WTC11 (cell line): Measurements from ENCODE around the gene EIF2AK2. TPM values are rescaled to one million over a fixed set of nuclear protein-coding genes. Genes with fewer than 3 reads are reported as not detected.

ENCODE experiments used
- ATAC-seq: fragments of 200-7000 bp; cut with Tn5 transposase; 2 replicates; pipeline ENCODE4 v1.10.0; 2021; ENCODE audit warnings: mild to moderate bottlenecking, moderate library complexity
- CTCF ChIA-PET: fragments of 300-600 bp; sonication (Branson Sonifier 250); formaldehyde crosslinking; loops from one replicate; lab custom pipeline; 2021; ENCODE audit warnings: antibody characterized with exemption; lab: Charles Lee
- POLR2A ChIA-PET: fragments of 350-600 bp; sonication (Branson Sonifier 250); formaldehyde crosslinking; loops from one replicate; lab custom pipeline; 2021; ENCODE audit warnings: antibody characterized with exemption; lab: Charles Lee
- DNase-seq: peaks from one replicate; pipeline ENCODE4 v3.0.0; 2021; ENCODE audit warnings: low spot score
- H3K27ac Mint-ChIP-seq: 2 replicates; pipeline ENCODE4 v1.8.0; 2021; ENCODE audit warnings: mixed read lengths
- H3K27me3 Mint-ChIP-seq: 2 replicates; pipeline ENCODE4 v1.8.0; 2021; ENCODE audit warnings: low read depth, mild to moderate bottlenecking, moderate library complexity, mixed read lengths
- H3K36me3 Mint-ChIP-seq: 2 replicates; pipeline ENCODE4 v1.8.0; 2021; ENCODE audit warnings: mixed read lengths
- H3K4me1 Mint-ChIP-seq: 2 replicates; pipeline ENCODE4 v1.8.0; 2022; ENCODE audit warnings: mixed read lengths
- H3K4me3 Mint-ChIP-seq: 2 replicates; pipeline ENCODE4 v1.8.0; 2021; ENCODE audit warnings: mild to moderate bottlenecking, moderate library complexity, mixed read lengths
- H3K9me3 Mint-ChIP-seq: 2 replicates; pipeline ENCODE4 v1.8.0; 2021; ENCODE audit warnings: mixed read lengths
- CREB1 ChIP-seq: sonication (generic); formaldehyde crosslinking; IDR thresholded peaks from 2 replicates; pipeline ENCODE4 v1.8.0; 2023; ENCODE audit warnings: mild to moderate bottlenecking, missing genetic modification reagents
- ELF4 ChIP-seq: sonication (generic); formaldehyde crosslinking; IDR thresholded peaks from 2 replicates; pipeline ENCODE4 v1.8.1; 2022; ENCODE audit warnings: low read depth, mild to moderate bottlenecking, moderate library complexity, missing genetic modification reagents
- ETV6 ChIP-seq: sonication (generic); formaldehyde crosslinking; IDR thresholded peaks from 2 replicates; pipeline ENCODE4 v1.8.1; 2022; ENCODE audit warnings: mild to moderate bottlenecking, missing genetic modification reagents
- FOXJ3 ChIP-seq: sonication (generic); formaldehyde crosslinking; IDR thresholded peaks from 2 replicates; pipeline ENCODE4 v1.9.0; 2021; ENCODE audit warnings: missing genetic modification reagents, mild to moderate bottlenecking, borderline replicate concordance
- FOXK1 ChIP-seq: sonication (generic); formaldehyde crosslinking; IDR thresholded peaks from 2 replicates; pipeline ENCODE4 v1.8.0; 2022; ENCODE audit warnings: mild to moderate bottlenecking, moderate library complexity, missing genetic modification reagents
- GTF2I ChIP-seq: fragments of 250-450 bp; sonication (Bioruptor Pico); conservative IDR thresholded peaks from 2 replicates; pipeline ENCODE4 v1.4.0; 2021; ENCODE audit warnings: mild to moderate bottlenecking
- HMGXB4 ChIP-seq: sonication (generic); formaldehyde crosslinking; IDR thresholded peaks from 2 replicates; pipeline ENCODE4 v1.8.1; 2023; ENCODE audit warnings: mild to moderate bottlenecking, moderate library complexity, missing genetic modification reagents
- KAT7 ChIP-seq: sonication (generic); formaldehyde crosslinking; IDR thresholded peaks from 2 replicates; pipeline ENCODE4 v1.8.1; 2023; ENCODE audit warnings: missing genetic modification reagents, mild to moderate bottlenecking, borderline replicate concordance
- MLX ChIP-seq: sonication (generic); formaldehyde crosslinking; IDR thresholded peaks from 2 replicates; pipeline ENCODE4 v1.8.1; 2023; ENCODE audit warnings: mild to moderate bottlenecking, missing genetic modification reagents, moderate library complexity
- NFYB ChIP-seq: sonication (generic); formaldehyde crosslinking; conservative IDR thresholded peaks from 2 replicates; pipeline ENCODE4 v1.8.0; 2022; ENCODE audit warnings: low read depth, missing genetic modification reagents
- NR1H2 ChIP-seq: sonication (generic); formaldehyde crosslinking; IDR thresholded peaks from 2 replicates; pipeline ENCODE4 v1.9.0; 2021; ENCODE audit warnings: mild to moderate bottlenecking, moderate library complexity, missing genetic modification reagents
- NR3C1 ChIP-seq: sonication (generic); formaldehyde crosslinking; conservative IDR thresholded peaks from 2 replicates; pipeline ENCODE4 v1.8.1; 2023; ENCODE audit warnings: low read depth, mild to moderate bottlenecking, missing genetic modification reagents
- OVOL2 ChIP-seq: fragments of 250-450 bp; sonication (Bioruptor Pico); IDR thresholded peaks from 2 replicates; pipeline ENCODE4 v1.9.0; 2021; ENCODE audit warnings: mild to moderate bottlenecking, borderline replicate concordance
- PRRX2 ChIP-seq: fragments of 250-450 bp; sonication (Bioruptor Pico); IDR thresholded peaks from 2 replicates; pipeline ENCODE4 v1.8.0; 2021; ENCODE audit warnings: mild to moderate bottlenecking
- RELA ChIP-seq: sonication (generic); formaldehyde crosslinking; IDR thresholded peaks from 2 replicates; pipeline ENCODE4 v1.8.1; 2022; ENCODE audit warnings: missing genetic modification reagents, mild to moderate bottlenecking, borderline replicate concordance
- TP53 ChIP-seq: sonication (generic); formaldehyde crosslinking; IDR thresholded peaks from 2 replicates; pipeline ENCODE4 v1.8.1; 2023; ENCODE audit warnings: mild to moderate bottlenecking, missing genetic modification reagents
- USF2 ChIP-seq: sonication (generic); formaldehyde crosslinking; IDR thresholded peaks from 2 replicates; pipeline ENCODE4 v1.8.1; 2023; ENCODE audit warnings: mild to moderate bottlenecking, missing genetic modification reagents, moderate library complexity
- ZBTB21 ChIP-seq: sonication (generic); formaldehyde crosslinking; IDR thresholded peaks from 2 replicates; pipeline ENCODE4 v1.8.1; 2023; ENCODE audit warnings: mild to moderate bottlenecking, missing genetic modification reagents, borderline replicate concordance
- ZNF138 ChIP-seq: sonication (generic); formaldehyde crosslinking; conservative IDR thresholded peaks from 2 replicates; pipeline ENCODE4 v1.8.1; 2022; ENCODE audit warnings: mild to moderate bottlenecking, moderate library complexity, missing genetic modification reagents
- ZNF317 ChIP-seq: sonication (generic); formaldehyde crosslinking; IDR thresholded peaks from 2 replicates; pipeline ENCODE4 v1.8.1; 2023; ENCODE audit warnings: low read depth, mild to moderate bottlenecking, moderate library complexity, missing genetic modification reagents, borderline replicate concordance
- total RNA-seq: library from RNA; stranded (reverse); gene quantifications from 3 replicates; pipeline ENCODE4 v1.2.3, GENCODE V29; 2021
- TF ChIP-seq, protein P1 (sequence below): sonication (generic); formaldehyde crosslinking; IDR thresholded peaks from 2 replicates; pipeline ENCODE4 v1.8.1; 2023; ENCODE audit warnings: mild to moderate bottlenecking, missing genetic modification reagents
- TF ChIP-seq, protein P2 (sequence below): sonication (generic); formaldehyde crosslinking; IDR thresholded peaks from 2 replicates; pipeline ENCODE4 v1.8.0; 2022; ENCODE audit warnings: missing genetic modification reagents
- TF ChIP-seq, protein P3 (sequence below): sonication (generic); formaldehyde crosslinking; IDR thresholded peaks from 2 replicates; pipeline ENCODE4 v1.8.1; 2023; ENCODE audit warnings: mild to moderate bottlenecking, missing genetic modification reagents

EIF2AK2 gene
- total RNA-seq, 1 experiment from 2014 or later, result 34.2 TPM

GRCh38 chr2:37100054-37100453 is 56.7 kb downstream of the EIF2AK2 start:
- peak; percentile 43 for ATAC-seq
- Mint-ChIP-seq H3K4me3 (no peak overlapping the region), H3K27ac (no peak overlapping the region), H3K36me3 (0 out of 2 replicates have a peak, but pooled peaks cover 2% of the 10 kb centered on the region), H3K4me1 (peaks cover 6% of the 10 kb centered on the region), H3K9me3 (no peaks in the 10 kb centered on the region), H3K27me3 (no peaks in the 10 kb centered on the region)
- ChIA-PET POLR2A (no interaction called here), CTCF (no interaction called here)
- no peak for DNase-seq
- TF ChIP-seq RELA (CRISPR knock-in tag), result no peak
- no peak for TF ChIP-seq NR1H2 (CRISPR knock-in tag)
- TF ChIP-seq ELF4 (CRISPR knock-in tag), result no peak
- TF ChIP-seq, protein P1, sequence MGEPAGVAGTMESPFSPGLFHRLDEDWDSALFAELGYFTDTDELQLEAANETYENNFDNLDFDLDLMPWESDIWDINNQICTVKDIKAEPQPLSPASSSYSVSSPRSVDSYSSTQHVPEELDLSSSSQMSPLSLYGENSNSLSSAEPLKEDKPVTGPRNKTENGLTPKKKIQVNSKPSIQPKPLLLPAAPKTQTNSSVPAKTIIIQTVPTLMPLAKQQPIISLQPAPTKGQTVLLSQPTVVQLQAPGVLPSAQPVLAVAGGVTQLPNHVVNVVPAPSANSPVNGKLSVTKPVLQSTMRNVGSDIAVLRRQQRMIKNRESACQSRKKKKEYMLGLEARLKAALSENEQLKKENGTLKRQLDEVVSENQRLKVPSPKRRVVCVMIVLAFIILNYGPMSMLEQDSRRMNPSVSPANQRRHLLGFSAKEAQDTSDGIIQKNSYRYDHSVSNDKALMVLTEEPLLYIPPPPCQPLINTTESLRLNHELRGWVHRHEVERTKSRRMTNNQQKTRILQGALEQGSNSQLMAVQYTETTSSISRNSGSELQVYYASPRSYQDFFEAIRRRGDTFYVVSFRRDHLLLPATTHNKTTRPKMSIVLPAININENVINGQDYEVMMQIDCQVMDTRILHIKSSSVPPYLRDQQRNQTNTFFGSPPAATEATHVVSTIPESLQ (CRISPR knock-in tag), result no peak

DNA sequence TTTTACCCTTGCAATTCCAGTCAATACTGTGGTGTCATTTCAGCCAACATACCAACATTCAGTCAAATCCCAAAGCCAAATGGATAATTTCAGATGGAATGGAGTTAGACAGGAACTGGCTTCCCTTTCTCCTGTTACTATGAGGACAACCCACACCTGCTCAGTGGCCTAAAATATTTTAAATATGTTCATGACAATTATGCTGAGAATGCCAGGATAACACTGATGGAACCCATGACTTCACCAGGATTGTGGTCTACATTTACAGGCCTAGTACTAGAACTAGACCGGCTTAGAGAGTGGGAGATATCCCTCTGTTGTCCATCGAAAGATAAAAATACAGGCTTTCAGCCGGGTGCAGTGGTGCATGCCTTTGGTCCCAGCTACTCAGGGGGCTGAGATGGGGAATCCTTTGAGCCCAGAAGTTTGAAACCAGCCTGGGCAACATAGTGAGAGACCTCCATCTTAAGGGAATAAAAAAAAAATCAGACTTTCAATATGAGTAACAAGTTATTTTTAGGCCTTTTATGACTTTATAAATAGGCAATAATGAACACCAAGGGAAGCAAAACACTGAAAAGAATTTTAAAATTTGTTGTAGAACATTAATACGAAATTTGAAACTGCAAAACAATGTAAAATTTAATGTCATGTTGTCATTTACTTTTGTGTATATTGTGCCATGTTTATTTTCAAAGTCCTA is 58.2 kb downstream of the EIF2AK2 start:
- POLR2A ChIA-PET, result no interaction called here
- Mint-ChIP-seq H3K4me3 (no peak overlapping the region), H3K9me3 (no peaks in the 10 kb centered on the region), H3K27me3 (no peaks in the 10 kb centered on the region), H3K36me3 (0 out of 2 replicates have a peak, but pooled peaks cover under 1% of the 10 kb centered on the region), H3K27ac (no peak overlapping the region), H3K4me1 (no peaks in the 10 kb centered on the region)
- no peak for DNase-seq
- TF ChIP-seq KAT7 (CRISPR knock-in tag) (no peak), NR1H2 (CRISPR knock-in tag) (no peak), GTF2I (CRISPR knock-in tag) (no peak), CREB1 (CRISPR knock-in tag) (no peak), ETV6 (CRISPR knock-in tag) (no peak), MLX (no peak), OVOL2 (CRISPR knock-in tag) (no peak), NR3C1 (CRISPR knock-in tag) (no peak), ZNF138 (CRISPR knock-in tag) (no peak)
- TF ChIP-seq, protein P2, sequence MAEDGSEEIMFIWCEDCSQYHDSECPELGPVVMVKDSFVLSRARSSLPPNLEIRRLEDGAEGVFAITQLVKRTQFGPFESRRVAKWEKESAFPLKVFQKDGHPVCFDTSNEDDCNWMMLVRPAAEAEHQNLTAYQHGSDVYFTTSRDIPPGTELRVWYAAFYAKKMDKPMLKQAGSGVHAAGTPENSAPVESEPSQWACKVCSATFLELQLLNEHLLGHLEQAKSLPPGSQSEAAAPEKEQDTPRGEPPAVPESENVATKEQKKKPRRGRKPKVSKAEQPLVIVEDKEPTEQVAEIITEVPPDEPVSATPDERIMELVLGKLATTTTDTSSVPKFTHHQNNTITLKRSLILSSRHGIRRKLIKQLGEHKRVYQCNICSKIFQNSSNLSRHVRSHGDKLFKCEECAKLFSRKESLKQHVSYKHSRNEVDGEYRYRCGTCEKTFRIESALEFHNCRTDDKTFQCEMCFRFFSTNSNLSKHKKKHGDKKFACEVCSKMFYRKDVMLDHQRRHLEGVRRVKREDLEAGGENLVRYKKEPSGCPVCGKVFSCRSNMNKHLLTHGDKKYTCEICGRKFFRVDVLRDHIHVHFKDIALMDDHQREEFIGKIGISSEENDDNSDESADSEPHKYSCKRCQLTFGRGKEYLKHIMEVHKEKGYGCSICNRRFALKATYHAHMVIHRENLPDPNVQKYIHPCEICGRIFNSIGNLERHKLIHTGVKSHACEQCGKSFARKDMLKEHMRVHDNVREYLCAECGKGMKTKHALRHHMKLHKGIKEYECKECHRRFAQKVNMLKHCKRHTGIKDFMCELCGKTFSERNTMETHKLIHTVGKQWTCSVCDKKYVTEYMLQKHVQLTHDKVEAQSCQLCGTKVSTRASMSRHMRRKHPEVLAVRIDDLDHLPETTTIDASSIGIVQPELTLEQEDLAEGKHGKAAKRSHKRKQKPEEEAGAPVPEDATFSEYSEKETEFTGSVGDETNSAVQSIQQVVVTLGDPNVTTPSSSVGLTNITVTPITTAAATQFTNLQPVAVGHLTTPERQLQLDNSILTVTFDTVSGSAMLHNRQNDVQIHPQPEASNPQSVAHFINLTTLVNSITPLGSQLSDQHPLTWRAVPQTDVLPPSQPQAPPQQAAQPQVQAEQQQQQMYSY, result no peak
- TF ChIP-seq, protein P3, sequence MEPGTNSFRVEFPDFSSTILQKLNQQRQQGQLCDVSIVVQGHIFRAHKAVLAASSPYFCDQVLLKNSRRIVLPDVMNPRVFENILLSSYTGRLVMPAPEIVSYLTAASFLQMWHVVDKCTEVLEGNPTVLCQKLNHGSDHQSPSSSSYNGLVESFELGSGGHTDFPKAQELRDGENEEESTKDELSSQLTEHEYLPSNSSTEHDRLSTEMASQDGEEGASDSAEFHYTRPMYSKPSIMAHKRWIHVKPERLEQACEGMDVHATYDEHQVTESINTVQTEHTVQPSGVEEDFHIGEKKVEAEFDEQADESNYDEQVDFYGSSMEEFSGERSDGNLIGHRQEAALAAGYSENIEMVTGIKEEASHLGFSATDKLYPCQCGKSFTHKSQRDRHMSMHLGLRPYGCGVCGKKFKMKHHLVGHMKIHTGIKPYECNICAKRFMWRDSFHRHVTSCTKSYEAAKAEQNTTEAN (CRISPR knock-in tag), result no peak
- CTCF ChIA-PET, result no interaction called here
- ATAC-seq, result no peak

DNA sequence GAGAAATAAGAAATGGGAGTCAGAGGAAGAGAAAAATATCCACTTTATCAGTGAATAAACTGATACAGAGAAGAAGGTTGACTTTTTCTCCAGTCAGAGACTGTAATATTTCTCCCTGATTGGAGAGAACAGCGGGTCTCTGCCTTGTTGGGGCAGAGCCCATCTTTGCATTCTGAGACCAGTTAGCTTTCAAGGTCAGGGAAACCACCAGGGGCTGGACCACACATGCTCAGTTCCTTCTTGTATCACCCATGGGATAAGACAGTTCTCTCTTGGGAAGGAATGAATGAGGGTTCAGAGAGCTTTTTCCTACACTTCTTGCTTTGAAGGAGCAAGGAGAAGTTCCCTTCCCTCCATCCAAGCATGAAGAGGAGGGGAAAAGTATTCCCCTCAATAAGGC is 60.2 kb downstream of the EIF2AK2 start:
- ChIA-PET CTCF (no interaction called here), POLR2A (no interaction called here)
- H3K4me3 Mint-ChIP-seq, result no peak overlapping the region
- H3K27ac Mint-ChIP-seq, result 0 out of 2 replicates have a peak overlapping the region, but pooled peaks have one; percentile 64
- no peaks in the 10 kb centered on the region for H3K27me3 Mint-ChIP-seq
- H3K9me3 Mint-ChIP-seq, result no peaks in the 10 kb centered on the region
- no peak for ATAC-seq
- no peak for DNase-seq
- H3K36me3 Mint-ChIP-seq, result no peaks in the 10 kb centered on the region
- H3K4me1 Mint-ChIP-seq, result no peaks in the 10 kb centered on the region
- TF ChIP-seq FOXJ3 (CRISPR knock-in tag) (no peak), PRRX2 (CRISPR knock-in tag) (no peak), ZBTB21 (no peak), ZNF317 (no peak), FOXK1 (CRISPR knock-in tag) (no peak), TP53 (no peak), USF2 (no peak), CREB1 (CRISPR knock-in tag) (no peak), NFYB (CRISPR knock-in tag) (no peak), HMGXB4 (no peak)
